OCI-LY3 (cell line): ENCODE measurements around the gene NRM.
"Not testable (repeated sequence)": the region's sequence is repeated elsewhere in the genome, so short reads cannot be mapped to it uniquely, and the experiment has no call there.

Experiments
- CTCF ChIP-seq: fragments of 200-600, 300-600 bp; sonication (generic); IDR thresholded peaks from 2 replicates; pipeline ENCODE4 v1.5.1; 2014; ENCODE audit warnings: antibody characterized with exemption, low read length, low read depth
- EZH2phosphoT487 ChIP-seq: fragments of 200-600 bp; shearing (Covaris generic); IDR thresholded peaks from 2 replicates; pipeline ENCODE4 v1.6.1; 2018; ENCODE audit warnings: antibody characterized with exemption, mixed run types, low read depth

DNA sequence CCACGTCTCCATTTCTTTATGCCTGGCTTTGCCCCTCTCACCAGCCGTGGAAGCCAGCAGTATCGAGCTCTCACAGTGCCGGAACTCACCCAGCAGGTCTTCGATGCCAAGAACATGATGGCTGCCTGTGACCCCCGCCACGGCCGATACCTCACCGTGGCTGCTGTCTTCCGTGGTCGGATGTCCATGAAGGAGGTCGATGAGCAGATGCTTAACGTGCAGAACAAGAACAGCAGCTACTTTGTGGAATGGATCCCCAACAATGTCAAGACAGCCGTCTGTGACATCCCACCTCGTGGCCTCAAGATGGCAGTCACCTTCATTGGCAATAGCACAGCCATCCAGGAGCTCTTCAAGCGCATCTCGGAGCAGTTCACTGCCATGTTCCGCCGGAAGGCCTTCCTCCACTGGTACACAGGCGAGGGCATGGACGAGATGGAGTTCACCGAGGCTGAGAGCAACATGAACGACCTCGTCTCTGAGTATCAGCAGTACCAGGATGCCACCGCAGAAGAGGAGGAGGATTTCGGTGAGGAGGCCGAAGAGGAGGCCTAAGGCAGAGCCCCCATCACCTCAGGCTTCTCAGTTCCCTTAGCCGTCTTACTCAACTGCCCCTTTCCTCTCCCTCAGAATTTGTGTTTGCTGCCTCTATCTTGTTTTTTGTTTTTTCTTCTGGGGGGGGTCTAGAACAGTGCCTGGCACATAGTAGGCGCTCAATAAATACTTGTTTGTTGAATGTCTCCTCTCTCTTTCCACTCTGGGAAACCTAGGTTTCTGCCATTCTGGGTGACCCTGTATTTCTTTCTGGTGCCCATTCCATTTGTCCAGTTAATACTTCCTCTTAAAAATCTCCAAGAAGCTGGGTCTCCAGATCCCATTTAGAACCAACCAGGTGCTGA is 33.3 kb upstream of the NRM start:
- TF ChIP-seq EZH2phosphoT487, CTCF: not testable (repeated sequence)
